PC-3 (cell line): ENCODE results near the gene FFAR1. TPM values are rescaled to one million over a fixed set of nuclear protein-coding genes. Genes with fewer than 3 reads are reported as not detected.
"Not testable (repeated sequence)": the region's sequence is repeated elsewhere in the genome, so short reads cannot be mapped to it uniquely, and the experiment has no call there.

Source experiments
- ATAC-seq: fragments of 200-7000 bp; cut with Tn5 transposase; 2 replicates; pipeline ENCODE4 v1.9.1; 2020; ENCODE audit warnings: mild to moderate bottlenecking, moderate library complexity
- BruUV-seq: library from RNA; stranded (reverse); fragments of 400-500 nt; replicated peaks from 2 replicates; lab custom pipeline; 2021; lab: Mats Ljungman, UMichigan
- CTCF ChIA-PET: fragments of 300-600 bp; sonication (Branson Sonifier 250); formaldehyde crosslinking; loops from one replicate; lab custom pipeline; 2022; ENCODE audit warnings: antibody characterized with exemption; lab: Charles Lee
- POLR2A ChIA-PET: fragments of 300-600 bp; sonication (Branson Sonifier 250); formaldehyde crosslinking; loops from one replicate; lab custom pipeline; 2022; ENCODE audit warnings: antibody characterized with exemption; ENCODE audit not compliant: unreplicated experiment; lab: Charles Lee
- DNase-seq: peaks from one replicate; pipeline ENCODE4 v3.0.0-alpha.2; 2015
- H2AFZ ChIP-seq: fragments of 300-600 bp; sonication (generic); 2 replicates; pipeline ENCODE4 v1.6.0; 2016; ENCODE audit warnings: antibody characterized with exemption, low read length
- H3F3A ChIP-seq: fragments of 300-600 bp; sonication (generic); one replicate; pipeline ENCODE4 v1.6.0; 2017; ENCODE audit warnings: antibody characterized with exemption, low read length, control low read depth, mild to moderate bottlenecking; ENCODE audit not compliant: unreplicated experiment
- H3K27ac ChIP-seq: fragments of 300-600 bp; sonication (generic); 2 replicates; pipeline ENCODE4 v1.5.1; 2016; ENCODE audit warnings: mild to moderate bottlenecking, low read length
- H3K27me3 ChIP-seq: fragments of 300-600 bp; sonication (generic); 2 replicates; pipeline ENCODE4 v1.6.1; 2016; ENCODE audit warnings: low read length, mixed read lengths
- H3K36me3 ChIP-seq: fragments of 300-600 bp; sonication (generic); 2 replicates; pipeline ENCODE4 v1.6.1; 2016; ENCODE audit warnings: low read depth, mixed run types, low read length, mixed read lengths
- H3K4me1 ChIP-seq: fragments of 300-600 bp; sonication (generic); 2 replicates; pipeline ENCODE4 v1.5.1; 2016; ENCODE audit warnings: low read length; ENCODE audit not compliant: insufficient read depth
- H3K4me2 ChIP-seq: fragments of 300-600 bp; sonication (generic); 2 replicates; pipeline ENCODE4 v1.6.0; 2016; ENCODE audit warnings: low read length
- H3K4me3 ChIP-seq: fragments of 300-600 bp; sonication (generic); 2 replicates; pipeline ENCODE4 v1.5.1; 2016; ENCODE audit warnings: mild to moderate bottlenecking, low read length, mixed read lengths
- H3K79me2 ChIP-seq: fragments of 300-600 bp; sonication (generic); 2 replicates; pipeline ENCODE4 v1.6.1; 2017; ENCODE audit warnings: low read length, mixed read lengths
- H3K9ac ChIP-seq: fragments of 300-600 bp; sonication (generic); 2 replicates; pipeline ENCODE4 v1.6.0; 2016; ENCODE audit warnings: mild to moderate bottlenecking, low read length
- H3K9me2 ChIP-seq: fragments of 300-600 bp; sonication (generic); replicated peaks from 2 replicates; pipeline ENCODE4 v1.6.1; 2016; ENCODE audit warnings: mixed run types, low read length, mixed read lengths
- H3K9me3 ChIP-seq: fragments of 300-600 bp; sonication (generic); 2 replicates; pipeline ENCODE4 v1.6.1; 2016; ENCODE audit warnings: low read length, mixed read lengths
- H4K20me1 ChIP-seq: fragments of 300-600 bp; sonication (generic); 2 replicates; pipeline ENCODE4 v1.6.1; 2016; ENCODE audit warnings: low read length, mixed read lengths
- EZH2 ChIP-seq: fragments of 300-600 bp; sonication (generic); IDR thresholded peaks from one replicate; pipeline ENCODE4 v1.6.1; 2017; ENCODE audit warnings: antibody characterized with exemption, mild to moderate bottlenecking, low read length; ENCODE audit not compliant: unreplicated experiment
- EZH2phosphoT487 ChIP-seq: fragments of 300-600 bp; sonication (generic); IDR thresholded peaks from 2 replicates; pipeline ENCODE4 v1.6.1; 2018; ENCODE audit warnings: mild to moderate bottlenecking, antibody characterized with exemption, low read length, borderline replicate concordance
- intact Hi-C: fragments of 100-400 bp; cut with micrococcal nuclease; formaldehyde crosslinking; loops from 2 replicates; pipeline ENCODE4 v1.9.0; 2023
- total RNA-seq: library from RNA; depleted of rRNA; stranded (reverse); fragments of >200 nt; gene quantifications from 2 replicates; pipeline ENCODE4 v1.2.3, GENCODE V29; 2014
- TF ChIP-seq, protein P1 (sequence below): fragments of 300-600 bp; sonication (generic); conservative IDR thresholded peaks from 2 replicates; pipeline ENCODE4 v1.5.1; 2017; ENCODE audit warnings: antibody characterized with exemption, low read depth, mild to moderate bottlenecking, low read length

Gene FFAR1
- total RNA-seq, 1 experiment from 2014 or later = not detected

DNA sequence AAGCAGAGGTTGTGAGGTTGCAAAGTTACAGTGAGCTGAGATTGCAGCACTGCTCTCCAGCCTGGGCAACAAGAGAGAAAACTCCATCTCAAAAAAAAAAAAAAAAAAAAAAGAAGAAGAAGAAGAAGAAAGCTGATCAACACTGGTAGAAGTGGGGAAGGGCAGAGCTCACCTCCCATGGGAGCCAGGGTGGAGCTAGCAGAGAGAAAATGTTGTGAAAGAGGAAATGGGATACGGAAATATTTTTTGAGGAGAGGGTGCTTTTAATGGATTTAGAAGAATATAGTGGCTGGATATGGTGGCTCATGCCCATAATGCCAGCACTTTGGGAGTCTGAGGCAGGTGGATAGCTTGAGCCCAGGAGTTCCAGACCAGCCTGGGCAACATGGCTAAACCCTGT, 30.0 kb downstream of the FFAR1 start:
- BruUV-seq = no TSS peak
- H3K79me2 ChIP-seq = no peaks in the 10 kb centered on the region
- H3K9ac ChIP-seq = no peak overlapping the region
- no peak overlapping the region for H3K4me2 ChIP-seq
- H3F3A ChIP-seq = no peaks in the 10 kb centered on the region
- no peaks in the 10 kb centered on the region for H3K9me3 ChIP-seq
- ATAC-seq (no peak), DNase-seq (no peak)
- H3K36me3 ChIP-seq = no peaks in the 10 kb centered on the region
- no peaks in the 10 kb centered on the region for H3K9me2 ChIP-seq
- intact Hi-C loops = no loop called here
- peaks cover 6% of the 10 kb centered on the region; the same call in 1 of the 2 replicates for H3K27me3 ChIP-seq
- H3K4me3 ChIP-seq = no peak overlapping the region
- no peaks in the 10 kb centered on the region for H4K20me1 ChIP-seq
- TF ChIP-seq EZH2phosphoT487 = no peak
- no peak for TF ChIP-seq EZH2
- TF ChIP-seq, protein P1, sequence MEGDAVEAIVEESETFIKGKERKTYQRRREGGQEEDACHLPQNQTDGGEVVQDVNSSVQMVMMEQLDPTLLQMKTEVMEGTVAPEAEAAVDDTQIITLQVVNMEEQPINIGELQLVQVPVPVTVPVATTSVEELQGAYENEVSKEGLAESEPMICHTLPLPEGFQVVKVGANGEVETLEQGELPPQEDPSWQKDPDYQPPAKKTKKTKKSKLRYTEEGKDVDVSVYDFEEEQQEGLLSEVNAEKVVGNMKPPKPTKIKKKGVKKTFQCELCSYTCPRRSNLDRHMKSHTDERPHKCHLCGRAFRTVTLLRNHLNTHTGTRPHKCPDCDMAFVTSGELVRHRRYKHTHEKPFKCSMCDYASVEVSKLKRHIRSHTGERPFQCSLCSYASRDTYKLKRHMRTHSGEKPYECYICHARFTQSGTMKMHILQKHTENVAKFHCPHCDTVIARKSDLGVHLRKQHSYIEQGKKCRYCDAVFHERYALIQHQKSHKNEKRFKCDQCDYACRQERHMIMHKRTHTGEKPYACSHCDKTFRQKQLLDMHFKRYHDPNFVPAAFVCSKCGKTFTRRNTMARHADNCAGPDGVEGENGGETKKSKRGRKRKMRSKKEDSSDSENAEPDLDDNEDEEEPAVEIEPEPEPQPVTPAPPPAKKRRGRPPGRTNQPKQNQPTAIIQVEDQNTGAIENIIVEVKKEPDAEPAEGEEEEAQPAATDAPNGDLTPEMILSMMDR = no peak
- CTCF ChIA-PET = no interaction called here
- POLR2A ChIA-PET = no interaction called here
- no peak overlapping the region for H2AFZ ChIP-seq
- no peak overlapping the region for H3K27ac ChIP-seq
- H3K4me1 ChIP-seq = no peaks in the 10 kb centered on the region

- Histone ChIP-seq H2AFZ (no peak overlapping the region), H3K9ac (no peak overlapping the region), H3K79me2 (no peaks in the 10 kb centered on the region), H3F3A (no peaks in the 10 kb centered on the region), H3K4me1 (no peaks in the 10 kb centered on the region), H3K27ac (no peak overlapping the region), H3K9me2 (no peaks in the 10 kb centered on the region), H3K4me3 (no peak overlapping the region), H3K4me2 (no peak overlapping the region), H4K20me1 (no peaks in the 10 kb centered on the region), H3K9me3 (no peaks in the 10 kb centered on the region), H3K36me3 (no peaks in the 10 kb centered on the region), H3K27me3 (peaks cover 4% of the 10 kb centered on the region; the same call in 1 of the 2 replicates)
- DNase-seq = no peak
- intact Hi-C loops = no loop called here
- BruUV-seq = no TSS peak
- POLR2A ChIA-PET = no interaction called here
- ATAC-seq = no peak
- CTCF ChIA-PET = no interaction called here
- TF ChIP-seq EZH2 (no peak), EZH2phosphoT487 (no peak)
- TF ChIP-seq, protein P1 = no peak
Measured at GRCh38 chr19:35378356-35378755, 30.7 kb downstream of the FFAR1 start.

DNA sequence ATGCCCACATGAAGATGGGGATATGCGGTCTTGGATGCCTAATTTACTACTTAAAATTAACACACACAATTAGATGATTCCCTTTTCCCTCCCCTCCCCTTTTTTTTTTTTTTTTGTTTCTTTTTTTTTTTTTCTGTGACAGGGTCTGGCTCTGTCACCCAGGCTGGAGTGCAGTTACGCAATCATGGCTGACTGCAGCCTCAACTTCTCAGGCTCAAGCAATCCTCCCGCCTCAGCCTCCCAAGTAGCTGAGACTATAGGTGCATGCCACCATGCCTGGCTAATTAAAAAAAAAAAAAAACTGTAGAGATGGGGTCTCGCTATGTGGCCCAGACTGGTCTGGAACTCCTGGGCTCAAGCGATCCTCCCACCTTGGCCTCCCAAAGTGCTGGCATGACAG, 31.8 kb downstream of the FFAR1 start:
- H3K36me3 ChIP-seq, H2AFZ ChIP-seq, H3K9ac ChIP-seq, H3K79me2 ChIP-seq, CTCF ChIA-PET, H3K4me3 ChIP-seq, H3K4me1 ChIP-seq, H3K4me2 ChIP-seq, H3K9me2 ChIP-seq, H3K27me3 ChIP-seq, BruUV-seq, H3K27ac ChIP-seq, intact Hi-C loops, POLR2A ChIA-PET, ATAC-seq, DNase-seq, H3K9me3 ChIP-seq, H4K20me1 ChIP-seq, H3F3A ChIP-seq: not testable (repeated sequence)
